ENCODE results near the gene INSC.

Gene INSC

DNA sequence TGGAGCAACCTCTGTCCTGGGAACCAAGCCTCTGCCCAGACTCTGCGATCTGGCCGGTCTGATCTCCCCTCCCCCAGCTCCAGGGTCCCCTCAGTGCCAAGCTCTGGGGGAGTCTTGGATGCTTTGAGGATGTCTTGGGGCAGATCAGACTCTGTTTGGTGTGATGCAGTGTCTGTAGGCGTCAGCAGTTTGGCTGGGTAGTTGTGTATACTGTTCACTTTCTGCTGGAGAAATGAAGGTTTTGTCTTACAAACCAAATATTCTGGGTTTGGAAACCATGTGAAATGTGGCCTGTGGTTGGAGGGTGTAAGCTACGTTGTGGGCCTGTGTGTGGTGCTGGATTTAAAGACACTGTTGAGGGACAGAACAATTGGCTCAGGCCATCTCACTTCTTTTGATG, 4.6 kb downstream of the INSC start:
- POLR2A ChIA-PET, result no interaction called here
- H3K9me3 ChIP-seq (ENCODE audit: control insufficient read depth, insufficient read depth, low read depth, low read length), result no peaks in the 10 kb centered on the region
- H3K4me1 ChIP-seq (ENCODE audit: control insufficient read depth, insufficient read depth, low read length), result no peaks in the 10 kb centered on the region
- no peak overlapping the region for H3K4me3 ChIP-seq (ENCODE audit: low read depth, low read length)
- CTCF ChIA-PET, result interaction anchor here (0.5 kb wide), 1 partner anchor 1218 kb away, joined by 4 read pairs; no protein-coding TSS in a partner anchor
- TF ChIP-seq GLIS2 (tag by site-specific recombination; IDR thresholded peaks at IDR 0.05), result no peak
- TF ChIP-seq, protein P1, sequence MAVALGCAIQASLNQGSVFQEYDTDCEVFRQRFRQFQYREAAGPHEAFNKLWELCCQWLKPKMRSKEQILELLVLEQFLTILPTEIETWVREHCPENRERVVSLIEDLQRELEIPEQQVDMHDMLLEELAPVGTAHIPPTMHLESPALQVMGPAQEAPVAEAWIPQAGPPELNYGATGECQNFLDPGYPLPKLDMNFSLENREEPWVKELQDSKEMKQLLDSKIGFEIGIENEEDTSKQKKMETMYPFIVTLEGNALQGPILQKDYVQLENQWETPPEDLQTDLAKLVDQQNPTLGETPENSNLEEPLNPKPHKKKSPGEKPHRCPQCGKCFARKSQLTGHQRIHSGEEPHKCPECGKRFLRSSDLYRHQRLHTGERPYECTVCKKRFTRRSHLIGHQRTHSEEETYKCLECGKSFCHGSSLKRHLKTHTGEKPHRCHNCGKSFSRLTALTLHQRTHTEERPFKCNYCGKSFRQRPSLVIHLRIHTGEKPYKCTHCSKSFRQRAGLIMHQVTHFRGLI (tag by site-specific recombination; IDR thresholded peaks at IDR 0.05), result no peak
- TF ChIP-seq SP2 (tag by site-specific recombination; IDR thresholded peaks at IDR 0.05), result no peak
- TF ChIP-seq ZSCAN23 (tag by site-specific recombination; IDR thresholded peaks at IDR 0.05), result no peak
- TF ChIP-seq ZNF571 (tag by site-specific recombination; IDR thresholded peaks at IDR 0.05), result no peak
- no peak for TF ChIP-seq YY1 (tag by site-specific recombination; IDR thresholded peaks at IDR 0.05)
- TF ChIP-seq, protein P2, sequence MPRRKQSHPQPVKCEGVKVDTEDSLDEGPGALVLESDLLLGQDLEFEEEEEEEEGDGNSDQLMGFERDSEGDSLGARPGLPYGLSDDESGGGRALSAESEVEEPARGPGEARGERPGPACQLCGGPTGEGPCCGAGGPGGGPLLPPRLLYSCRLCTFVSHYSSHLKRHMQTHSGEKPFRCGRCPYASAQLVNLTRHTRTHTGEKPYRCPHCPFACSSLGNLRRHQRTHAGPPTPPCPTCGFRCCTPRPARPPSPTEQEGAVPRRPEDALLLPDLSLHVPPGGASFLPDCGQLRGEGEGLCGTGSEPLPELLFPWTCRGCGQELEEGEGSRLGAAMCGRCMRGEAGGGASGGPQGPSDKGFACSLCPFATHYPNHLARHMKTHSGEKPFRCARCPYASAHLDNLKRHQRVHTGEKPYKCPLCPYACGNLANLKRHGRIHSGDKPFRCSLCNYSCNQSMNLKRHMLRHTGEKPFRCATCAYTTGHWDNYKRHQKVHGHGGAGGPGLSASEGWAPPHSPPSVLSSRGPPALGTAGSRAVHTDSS (tag by site-specific recombination; IDR thresholded peaks at IDR 0.05), result no peak
- no peak for TF ChIP-seq ZNF132 (tag by site-specific recombination; IDR thresholded peaks at IDR 0.05; ENCODE audit: borderline replicate concordance)
- TF ChIP-seq HOXA7 (CRISPR knock-in tag; IDR thresholded peaks at IDR 0.05; ENCODE audit: borderline replicate concordance), result no peak
- no peak for TF ChIP-seq ZNF621 (tag by site-specific recombination; IDR thresholded peaks at IDR 0.05)
- no peak for TF ChIP-seq ZFP69B (tag by site-specific recombination; IDR thresholded peaks at IDR 0.05)
- H3K27ac ChIP-seq (ENCODE audit: extremely low read depth, low read depth, low read length), result no peak overlapping the region
- H3K36me3 ChIP-seq (ENCODE audit: control insufficient read depth in 2 of 2, insufficient read depth in 1 of 2, low read length in 2 of 2), result no peaks in the 10 kb centered on the region

DNA sequence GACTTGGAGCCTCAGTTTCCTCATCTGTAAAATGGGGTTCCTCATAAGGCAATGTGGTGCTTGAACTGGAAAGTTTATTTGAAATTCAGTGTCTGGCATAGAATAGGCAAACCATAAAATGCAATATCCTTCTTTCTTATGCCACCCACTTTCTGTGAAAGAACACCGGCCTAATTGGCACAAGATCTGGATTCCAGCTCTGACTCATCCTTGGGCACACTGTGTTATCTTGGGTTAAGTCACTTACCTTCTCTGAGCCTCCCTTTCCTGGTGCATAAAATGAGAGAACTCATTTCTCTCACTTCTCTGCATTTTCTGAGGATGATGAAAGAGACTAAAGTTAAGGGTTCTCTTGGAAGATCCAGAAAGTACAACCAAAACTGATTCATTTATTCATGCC, 5.1 kb downstream of the INSC start:
- Histone ChIP-seq H3K9me3 (ENCODE audit: control insufficient read depth, insufficient read depth, low read depth, low read length) (no peaks in the 10 kb centered on the region), H3K27ac (ENCODE audit: extremely low read depth, low read depth, low read length) (no peak overlapping the region), H3K36me3 (ENCODE audit: control insufficient read depth in 2 of 2, insufficient read depth in 1 of 2, low read length in 2 of 2) (no peaks in the 10 kb centered on the region), H3K4me1 (ENCODE audit: control insufficient read depth, insufficient read depth, low read length) (no peaks in the 10 kb centered on the region), H3K4me3 (ENCODE audit: low read depth, low read length) (no peak overlapping the region)
- TF ChIP-seq ZNF146 (tag by site-specific recombination; IDR thresholded peaks at IDR 0.05) (no peak), ZBTB8A (tag by site-specific recombination; IDR thresholded peaks at IDR 0.05) (no peak), ZNF777 (tag by site-specific recombination; IDR thresholded peaks at IDR 0.05; ENCODE audit: borderline replicate concordance) (no peak), MEIS1 (CRISPR knock-in tag; IDR thresholded peaks at IDR 0.05; ENCODE audit: borderline replicate concordance) (no peak), ZNF621 (tag by site-specific recombination; IDR thresholded peaks at IDR 0.05) (no peak), OVOL3 (tag by site-specific recombination; IDR thresholded peaks at IDR 0.05) (no peak)
- TF ChIP-seq, protein P3, sequence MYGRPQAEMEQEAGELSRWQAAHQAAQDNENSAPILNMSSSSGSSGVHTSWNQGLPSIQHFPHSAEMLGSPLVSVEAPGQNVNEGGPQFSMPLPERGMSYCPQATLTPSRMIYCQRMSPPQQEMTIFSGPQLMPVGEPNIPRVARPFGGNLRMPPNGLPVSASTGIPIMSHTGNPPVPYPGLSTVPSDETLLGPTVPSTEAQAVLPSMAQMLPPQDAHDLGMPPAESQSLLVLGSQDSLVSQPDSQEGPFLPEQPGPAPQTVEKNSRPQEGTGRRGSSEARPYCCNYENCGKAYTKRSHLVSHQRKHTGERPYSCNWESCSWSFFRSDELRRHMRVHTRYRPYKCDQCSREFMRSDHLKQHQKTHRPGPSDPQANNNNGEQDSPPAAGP (tag by site-specific recombination; IDR thresholded peaks at IDR 0.05), result no peak
- CTCF ChIA-PET, result interaction anchor here (0.6 kb wide), 1 partner anchor 19 kb away, joined by 3 read pairs; no protein-coding TSS in a partner anchor
- POLR2A ChIA-PET, result no interaction called here

DNA sequence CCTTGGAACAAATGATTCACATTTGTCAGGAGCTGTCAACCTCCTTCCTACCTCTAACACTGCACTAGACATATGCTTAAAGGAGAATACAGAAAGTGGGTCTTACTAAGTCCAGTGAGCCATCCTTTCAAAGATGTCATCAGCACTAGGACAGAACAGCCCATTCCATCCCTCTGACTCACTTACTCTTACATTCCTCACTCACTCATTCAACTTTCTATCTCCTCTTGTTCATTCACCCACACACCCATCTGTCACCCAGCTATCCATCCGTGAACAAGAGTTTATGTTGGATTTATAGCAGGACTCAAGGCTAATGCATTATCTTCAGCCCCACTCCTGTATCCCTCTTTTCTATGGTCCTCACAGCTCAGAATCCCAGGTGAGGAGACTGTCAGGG, 9.1 kb downstream of the INSC start:
- Histone ChIP-seq H3K4me1 (ENCODE audit: control insufficient read depth, insufficient read depth, low read length) (no peaks in the 10 kb centered on the region), H3K9me3 (ENCODE audit: control insufficient read depth, insufficient read depth, low read depth, low read length) (no peaks in the 10 kb centered on the region), H3K36me3 (ENCODE audit: control insufficient read depth in 2 of 2, insufficient read depth in 1 of 2, low read length in 2 of 2) (no peaks in the 10 kb centered on the region), H3K27ac (ENCODE audit: extremely low read depth, low read depth, low read length) (no peak overlapping the region), H3K4me3 (ENCODE audit: low read depth, low read length) (no peak overlapping the region)
- POLR2A ChIA-PET, result no interaction called here
- CTCF ChIA-PET, result interaction anchor here (0.6 to 1.4 kb wide), 2 partner anchors 19 to 23 kb away, joined by 3 to 4 read pairs; no protein-coding TSS in a partner anchor
- TF ChIP-seq ZNF707 (tag by site-specific recombination; IDR thresholded peaks at IDR 0.05) (no peak), ZNF530 (tag by site-specific recombination; IDR thresholded peaks at IDR 0.05; ENCODE audit: low read depth) (no peak), PRDM1 (tag by site-specific recombination; IDR thresholded peaks at IDR 0.05) (no peak), ZSCAN16 (tag by site-specific recombination; IDR thresholded peaks at IDR 0.05) (no peak), ZNF585B (tag by site-specific recombination; IDR thresholded peaks at IDR 0.05) (no peak), KLF8 (tag by site-specific recombination; IDR thresholded peaks at IDR 0.05) (no peak), ZBTB48 (tag by site-specific recombination; IDR thresholded peaks at IDR 0.05) (no peak), OVOL3 (tag by site-specific recombination; IDR thresholded peaks at IDR 0.05) (no peak), ZBTB1 (tag by site-specific recombination; IDR thresholded peaks at IDR 0.05) (no peak), ZNF341 (tag by site-specific recombination; IDR thresholded peaks at IDR 0.05; ENCODE audit: low read depth) (no peak)
- TF ChIP-seq, protein P4, sequence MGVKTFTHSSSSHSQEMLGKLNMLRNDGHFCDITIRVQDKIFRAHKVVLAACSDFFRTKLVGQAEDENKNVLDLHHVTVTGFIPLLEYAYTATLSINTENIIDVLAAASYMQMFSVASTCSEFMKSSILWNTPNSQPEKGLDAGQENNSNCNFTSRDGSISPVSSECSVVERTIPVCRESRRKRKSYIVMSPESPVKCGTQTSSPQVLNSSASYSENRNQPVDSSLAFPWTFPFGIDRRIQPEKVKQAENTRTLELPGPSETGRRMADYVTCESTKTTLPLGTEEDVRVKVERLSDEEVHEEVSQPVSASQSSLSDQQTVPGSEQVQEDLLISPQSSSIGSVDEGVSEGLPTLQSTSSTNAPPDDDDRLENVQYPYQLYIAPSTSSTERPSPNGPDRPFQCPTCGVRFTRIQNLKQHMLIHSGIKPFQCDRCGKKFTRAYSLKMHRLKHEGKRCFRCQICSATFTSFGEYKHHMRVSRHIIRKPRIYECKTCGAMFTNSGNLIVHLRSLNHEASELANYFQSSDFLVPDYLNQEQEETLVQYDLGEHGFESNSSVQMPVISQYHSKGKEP (tag by site-specific recombination; IDR thresholded peaks at IDR 0.05), result no peak
- TF ChIP-seq, protein P1 (tag by site-specific recombination; IDR thresholded peaks at IDR 0.05), result no peak

Measured in HEK293 (cell line).